GM21447 (cell line): ENCODE results near the gene S100A14.

Source experiments
- ATAC-seq: cut with Tn5 transposase; IDR thresholded peaks from one replicate; pipeline ENCODE4 v1.9.1; 2021; ENCODE audit not compliant: unreplicated experiment

Gene S100A14

GRCh38 chr1:153616917-153617311 lies 789 bp upstream of the S100A14 start:
- ATAC-seq = no peak

- no peak for ATAC-seq
These were observed 719 bp downstream of the S100A14 start for GRCh38 chr1:153615406-153615805.

- ATAC-seq = no peak
These were observed 1.2 kb downstream of the S100A14 start for GRCh38 chr1:153614906-153615305.

GRCh38 chr1:153614189-153614900 lies 1.8 kb downstream of the S100A14 start:
- ATAC-seq = no peak

- no peak for ATAC-seq
These were observed 2.7 kb downstream of the S100A14 start for GRCh38 chr1:153613406-153613805.

- ATAC-seq = no peak
These were observed 3.3 kb downstream of the S100A14 start, which contains the start of gene S100A16 for GRCh38 chr1:153612755-153613331. Gene S100A16, minus strand, starts transcription at chr1:153613137. Its CDS starts 4,986 bp downstream, at chr1:153608151.

GRCh38 chr1:153612111-153612754 lies 3.9 kb downstream of the S100A14 start:
- ATAC-seq = no peak

- no peak for ATAC-seq
These were observed 4.8 kb downstream of the S100A14 start for GRCh38 chr1:153611356-153611755.

GRCh38 chr1:153610811-153611301 lies 5.3 kb downstream of the S100A14 start:
- ATAC-seq = no peak

GRCh38 chr1:153610334-153610733 lies 5.8 kb downstream of the S100A14 start:
- no peak for ATAC-seq

- no peak for ATAC-seq
These were observed 6.6 kb downstream of the S100A14 start for GRCh38 chr1:153609585-153609907.

GRCh38 chr1:153608742-153609584 lies 7.2 kb downstream of the S100A14 start:
- ATAC-seq = no peak

- no peak for ATAC-seq
These were observed 7.9 kb downstream of the S100A14 start for GRCh38 chr1:153608089-153608682.

- no peak for ATAC-seq
These were observed 8.7 kb downstream of the S100A14 start for GRCh38 chr1:153607381-153607780.

GRCh38 chr1:153606194-153606593 lies 9.9 kb downstream of the S100A14 start:
- no peak for ATAC-seq

GRCh38 chr1:153602749-153603148 lies 13.4 kb downstream of the S100A14 start:
- ATAC-seq = no peak

GRCh38 chr1:153599847-153600246 lies 16.3 kb downstream of the S100A14 start:
- ATAC-seq = no peak

- peak; percentile 99 for ATAC-seq
These were observed 17.6 kb downstream of the S100A14 start for GRCh38 chr1:153598309-153599172.

GRCh38 chr1:153597206-153597605 lies 18.9 kb downstream of the S100A14 start:
- ATAC-seq = no peak

- no peak for ATAC-seq
These were observed 23.4 kb downstream of the S100A14 start for GRCh38 chr1:153592748-153593147.
